Measurements from ENCODE around the gene PPP1R13L.

DNA sequence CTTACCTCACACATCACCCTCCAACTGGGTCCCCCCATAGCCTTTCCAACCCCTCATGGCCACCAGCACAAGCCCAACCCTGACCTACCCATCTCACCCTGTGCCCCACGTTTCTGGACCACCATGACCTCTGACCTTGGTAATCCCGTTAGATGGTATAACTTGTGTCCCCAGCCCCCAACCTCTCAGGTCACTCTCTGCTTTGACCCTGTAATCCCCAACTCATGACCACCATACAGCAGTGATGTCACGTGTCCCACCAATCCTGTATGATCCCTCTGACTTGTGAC is 55.8 kb downstream of the PPP1R13L start:
- TF ChIP-seq, protein P1, sequence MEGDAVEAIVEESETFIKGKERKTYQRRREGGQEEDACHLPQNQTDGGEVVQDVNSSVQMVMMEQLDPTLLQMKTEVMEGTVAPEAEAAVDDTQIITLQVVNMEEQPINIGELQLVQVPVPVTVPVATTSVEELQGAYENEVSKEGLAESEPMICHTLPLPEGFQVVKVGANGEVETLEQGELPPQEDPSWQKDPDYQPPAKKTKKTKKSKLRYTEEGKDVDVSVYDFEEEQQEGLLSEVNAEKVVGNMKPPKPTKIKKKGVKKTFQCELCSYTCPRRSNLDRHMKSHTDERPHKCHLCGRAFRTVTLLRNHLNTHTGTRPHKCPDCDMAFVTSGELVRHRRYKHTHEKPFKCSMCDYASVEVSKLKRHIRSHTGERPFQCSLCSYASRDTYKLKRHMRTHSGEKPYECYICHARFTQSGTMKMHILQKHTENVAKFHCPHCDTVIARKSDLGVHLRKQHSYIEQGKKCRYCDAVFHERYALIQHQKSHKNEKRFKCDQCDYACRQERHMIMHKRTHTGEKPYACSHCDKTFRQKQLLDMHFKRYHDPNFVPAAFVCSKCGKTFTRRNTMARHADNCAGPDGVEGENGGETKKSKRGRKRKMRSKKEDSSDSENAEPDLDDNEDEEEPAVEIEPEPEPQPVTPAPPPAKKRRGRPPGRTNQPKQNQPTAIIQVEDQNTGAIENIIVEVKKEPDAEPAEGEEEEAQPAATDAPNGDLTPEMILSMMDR (conservative IDR thresholded peaks at IDR 0.05; ENCODE audit: low read length) = no peak
- no peak for TF ChIP-seq EZH2phosphoT487 (IDR thresholded peaks at IDR 0.05; ENCODE audit: borderline replicate concordance)
